Stimulated activated CD4-positive, alpha-beta T cell treated with anti-CD3 and anti-CD28 coated beads, Interleukin-1b, Interleukin-23, amount 100 ng/mL, for 1 hour (primary cell): ENCODE measurements around the gene TMEM140.

Source experiments
- DNase-seq, 2 donors: peaks; one replicate each; pipeline ENCODE4 v3.0.0-alpha.2; 2020; ENCODE audit warnings: low read depth in 2 of 2

The TMEM140 gene

DNA sequence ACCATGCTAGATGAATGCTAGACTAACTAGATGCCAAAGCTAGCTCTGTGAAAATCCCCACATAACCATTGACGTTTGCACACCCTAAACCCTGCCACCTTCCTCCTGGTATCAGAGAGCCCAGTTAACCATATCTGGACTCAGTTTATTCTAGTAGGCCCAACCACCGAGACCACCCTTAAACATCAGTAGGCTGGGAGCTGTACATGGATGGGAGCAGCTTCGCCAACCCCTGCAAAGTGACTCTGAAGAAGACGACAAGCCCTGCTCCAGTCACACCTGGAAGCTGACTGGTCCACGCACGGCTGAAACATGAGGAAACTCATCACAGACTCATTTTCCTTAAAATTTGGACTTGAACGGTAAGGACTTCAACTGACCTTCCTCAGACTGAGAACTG, 27.1 kb downstream of the TMEM140 start:
- DNase-seq, result no peak

GRCh38 chr7:135175931-135176330, 28.1 kb downstream of the TMEM140 start:
- DNase-seq, result no peak

- DNase-seq, result no peak
Measured at GRCh38 chr7:135177028-135177696, 29.3 kb downstream of the TMEM140 start.

DNA sequence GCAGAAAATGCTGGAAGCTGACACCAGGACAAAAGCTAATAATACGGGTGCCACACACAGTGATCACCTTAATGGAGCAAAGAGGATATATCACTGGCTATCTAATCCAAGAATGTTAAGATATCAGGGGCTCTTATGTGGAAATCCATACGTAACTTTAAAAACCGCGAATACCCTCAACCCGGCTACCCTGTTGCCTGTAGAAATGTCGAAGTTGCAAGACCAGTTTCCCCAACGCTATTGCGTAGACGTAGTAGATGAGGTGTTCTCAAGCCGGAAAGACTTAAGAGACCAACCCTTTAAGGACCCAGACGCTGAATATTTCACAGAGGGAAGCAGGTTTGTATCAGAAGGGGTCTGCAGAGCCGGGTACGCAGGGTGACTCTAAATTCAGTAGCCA, 30.5 kb downstream of the TMEM140 start:
- DNase-seq, result no peak

DNA sequence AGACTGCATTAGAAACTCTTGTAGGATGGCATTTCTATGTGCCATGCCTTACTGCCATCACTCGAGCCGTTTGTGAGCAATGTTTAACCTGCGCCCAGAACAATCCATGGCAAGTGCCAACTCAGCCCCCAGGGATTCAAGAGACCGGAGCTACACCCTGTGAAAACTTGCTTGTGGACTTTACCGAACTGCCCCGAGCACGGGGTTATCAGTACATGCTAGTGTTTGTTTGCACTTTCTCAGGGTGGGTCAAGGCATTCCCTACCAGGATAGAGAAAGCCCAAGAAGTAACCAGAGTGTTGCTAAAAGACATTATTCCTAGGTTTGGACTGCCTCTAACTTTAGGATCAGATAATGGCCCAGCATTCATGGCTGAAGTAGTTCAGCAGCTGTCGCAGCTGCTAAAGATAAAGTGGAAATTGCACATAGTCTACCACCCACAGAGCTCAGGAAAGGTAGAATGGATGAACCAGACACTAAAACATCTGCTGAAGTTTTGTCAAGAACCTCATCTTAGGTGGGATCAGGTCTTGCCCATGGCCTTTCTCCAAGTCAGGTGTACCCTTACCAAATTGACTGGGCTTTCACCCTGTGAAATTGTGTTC, 31.6 kb downstream of the TMEM140 start:
- no peak for DNase-seq

DNA sequence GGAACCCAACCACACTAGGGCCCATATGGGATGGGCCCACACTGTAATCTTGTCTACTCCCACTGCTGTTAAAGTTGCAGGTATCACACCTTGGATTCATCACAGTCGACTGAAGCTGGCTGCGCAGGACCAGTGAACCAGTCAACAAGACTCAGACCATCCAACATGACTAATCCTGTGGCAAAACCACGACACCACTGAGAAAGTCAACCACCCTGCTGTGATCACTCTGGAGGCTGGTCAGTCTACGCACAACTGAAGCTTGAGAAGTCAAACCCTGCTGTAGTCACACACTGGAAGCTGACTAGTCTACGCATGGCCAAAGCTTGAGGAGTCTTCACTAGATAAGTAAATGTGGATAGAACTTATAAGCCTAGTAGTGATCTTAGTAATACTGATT, 32.2 kb downstream of the TMEM140 start:
- DNase-seq, result no peak

- DNase-seq, result no peak
Measured at GRCh38 chr7:135181261-135181928, 33.5 kb downstream of the TMEM140 start.

DNA sequence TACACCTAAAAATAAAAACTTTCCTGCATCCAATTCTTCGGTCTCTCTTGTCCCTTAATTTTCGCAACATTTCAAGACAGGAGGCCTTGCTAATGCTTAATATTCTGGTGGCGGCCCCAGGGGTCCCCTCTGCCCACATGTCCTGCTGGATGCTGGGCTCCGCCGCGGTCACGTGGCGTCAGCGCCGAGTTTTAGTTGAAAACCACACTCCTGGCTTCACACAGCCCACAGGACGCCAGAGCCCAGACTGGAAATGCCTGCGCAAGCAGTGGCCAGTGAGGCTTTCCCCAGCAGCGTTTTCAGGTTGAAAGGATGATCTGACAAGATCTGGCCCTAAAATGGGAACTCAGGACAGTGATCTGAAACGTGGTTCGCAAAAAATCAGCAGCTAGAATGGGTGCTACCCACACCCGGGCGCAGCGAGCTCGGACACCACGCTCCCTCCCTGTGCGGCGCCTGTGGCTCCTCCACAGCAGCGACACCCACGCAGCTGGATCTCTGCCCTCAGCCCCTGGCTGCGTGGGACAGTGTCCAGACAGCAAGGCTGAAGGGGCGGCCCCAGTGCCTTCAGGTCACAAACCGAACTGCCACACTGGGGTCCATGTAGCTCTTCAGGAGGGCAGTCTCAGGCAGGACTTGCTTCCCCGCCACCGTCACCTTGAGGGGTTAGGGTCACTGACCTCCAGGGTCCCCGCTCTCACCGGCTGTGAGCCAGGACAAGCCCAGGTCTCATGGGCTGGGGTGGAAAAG, 34.2 kb downstream of the TMEM140 start:
- no peak for DNase-seq

GRCh38 chr7:135183478-135183877, 35.6 kb downstream of the TMEM140 start:
- no peak for DNase-seq

DNA sequence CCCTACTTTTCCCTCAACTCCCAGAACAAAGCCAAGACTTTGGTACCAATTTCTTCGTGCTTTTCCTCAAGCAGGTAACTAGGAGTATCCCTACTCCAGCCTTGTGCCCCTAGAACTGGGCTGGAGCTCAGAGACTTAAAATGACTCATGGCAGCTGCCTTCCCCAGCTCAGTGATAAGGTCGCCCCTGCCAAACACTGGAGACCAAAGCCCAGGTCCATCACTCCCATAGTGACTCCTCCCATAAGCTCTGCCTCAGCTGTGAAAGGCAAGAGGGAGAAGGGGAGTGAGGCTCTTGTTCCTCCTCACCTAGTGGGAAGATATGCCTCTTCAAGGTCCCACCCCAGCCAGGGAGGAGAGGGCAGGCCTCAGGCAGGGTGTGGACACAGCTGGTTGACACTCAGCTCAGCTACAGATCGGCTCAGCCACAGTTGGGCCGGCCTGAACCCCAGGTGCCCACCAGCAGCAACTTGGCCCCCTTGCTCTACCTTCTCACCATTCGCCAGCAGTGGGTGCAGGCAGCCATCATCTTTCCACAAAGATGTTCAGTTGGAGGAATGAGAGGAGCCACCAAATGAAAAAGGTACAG, 36.5 kb downstream of the TMEM140 start:
- DNase-seq, result no peak

GRCh38 chr7:135185471-135186260, 37.8 kb downstream of the TMEM140 start:
- DNase-seq, result no peak

DNA sequence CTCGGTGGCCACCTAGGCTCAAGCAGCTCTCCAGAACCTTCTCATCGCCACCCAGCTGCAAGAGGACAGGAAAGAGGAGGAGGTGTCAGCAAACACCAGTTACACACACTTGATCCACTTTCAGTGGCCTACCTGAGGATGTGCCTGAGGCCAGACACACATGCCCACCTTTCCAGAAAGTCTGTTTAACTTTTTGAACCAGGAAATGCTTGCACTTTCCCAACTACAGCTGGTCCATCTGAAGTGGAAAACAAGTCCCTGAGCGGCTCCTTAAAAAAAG, 38.3 kb downstream of the TMEM140 start:
- no peak for DNase-seq

- no peak for DNase-seq
Measured at GRCh38 chr7:135186841-135187253, 39.0 kb downstream of the TMEM140 start.

- no peak for DNase-seq
Measured at GRCh38 chr7:135188298-135188984, 40.6 kb downstream of the TMEM140 start.

DNA sequence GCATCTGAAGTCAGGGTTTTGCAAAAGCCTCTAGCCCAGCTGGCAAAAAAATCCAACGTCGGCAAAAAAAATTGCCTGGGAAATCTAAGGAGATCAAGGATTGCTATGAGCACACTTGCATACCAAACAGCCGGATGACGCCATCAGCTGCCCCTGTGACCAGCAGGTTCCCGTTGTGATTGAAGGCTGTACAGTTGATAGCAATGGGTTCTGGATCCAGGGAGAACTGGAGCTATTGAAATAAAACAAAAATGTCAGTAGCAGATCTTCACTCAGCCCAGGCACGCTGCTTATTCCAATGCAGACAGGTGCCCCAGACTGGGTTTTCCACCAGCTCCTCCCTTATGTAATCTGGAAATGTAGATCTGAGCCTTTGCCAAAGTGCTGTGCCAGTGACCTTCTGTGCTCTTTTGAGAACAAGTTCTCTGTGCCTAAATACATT, 41.4 kb downstream of the TMEM140 start:
- no peak for DNase-seq

- DNase-seq, result no peak
Measured at GRCh38 chr7:135189961-135190360, 42.1 kb downstream of the TMEM140 start.

DNA sequence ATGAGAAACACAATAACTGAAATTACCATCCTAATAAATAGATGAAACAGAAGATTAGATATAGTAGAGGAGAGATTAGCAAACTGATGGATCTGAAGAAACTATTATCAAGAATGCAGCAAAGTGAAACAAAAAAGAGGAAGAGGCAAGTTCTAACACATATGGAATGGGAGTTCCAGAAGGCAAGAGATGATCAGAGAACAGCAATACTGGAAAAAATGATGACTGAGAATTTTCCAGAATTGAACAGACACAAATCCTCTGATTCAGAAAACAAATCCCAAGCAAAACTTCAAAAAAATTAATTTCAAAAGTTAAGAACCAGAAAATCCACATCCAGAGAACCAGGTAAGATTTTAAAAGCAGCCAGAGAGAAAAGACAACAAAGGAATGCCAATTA, 42.8 kb downstream of the TMEM140 start:
- no peak for DNase-seq

DNA sequence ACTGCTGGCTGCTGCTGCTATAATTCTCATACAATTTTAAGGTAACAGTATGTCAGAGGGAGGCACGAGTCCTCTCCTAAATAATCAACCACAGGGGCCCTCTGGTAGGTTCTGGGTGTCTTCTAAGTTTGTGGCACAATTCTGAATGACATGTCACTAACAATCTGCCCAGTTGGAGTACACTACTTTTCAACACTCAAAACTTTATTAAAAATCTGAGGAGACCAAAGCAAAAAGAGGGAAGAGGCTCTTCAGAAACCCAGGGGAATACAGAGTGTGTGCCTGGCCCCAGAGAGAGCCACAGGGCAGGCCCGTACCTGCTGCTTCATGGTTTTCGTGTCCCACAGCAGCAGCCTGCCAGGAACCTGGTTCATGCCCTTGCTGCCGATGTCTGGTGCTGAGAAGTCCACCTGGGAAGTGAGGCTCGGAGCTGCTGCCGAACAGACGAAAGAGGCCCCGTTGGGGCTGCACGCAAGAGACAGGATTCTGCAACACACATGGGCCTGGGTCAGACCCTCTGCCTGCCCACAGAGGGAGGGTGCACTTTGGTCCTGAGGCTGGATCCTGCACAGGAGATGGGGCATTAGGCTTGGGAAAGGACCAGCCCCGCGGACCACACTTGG, 45.2 kb downstream of the TMEM140 start:
- DNase-seq, result no peak

GRCh38 chr7:135193615-135194081, 45.8 kb downstream of the TMEM140 start:
- DNase-seq, result no peak

DNA sequence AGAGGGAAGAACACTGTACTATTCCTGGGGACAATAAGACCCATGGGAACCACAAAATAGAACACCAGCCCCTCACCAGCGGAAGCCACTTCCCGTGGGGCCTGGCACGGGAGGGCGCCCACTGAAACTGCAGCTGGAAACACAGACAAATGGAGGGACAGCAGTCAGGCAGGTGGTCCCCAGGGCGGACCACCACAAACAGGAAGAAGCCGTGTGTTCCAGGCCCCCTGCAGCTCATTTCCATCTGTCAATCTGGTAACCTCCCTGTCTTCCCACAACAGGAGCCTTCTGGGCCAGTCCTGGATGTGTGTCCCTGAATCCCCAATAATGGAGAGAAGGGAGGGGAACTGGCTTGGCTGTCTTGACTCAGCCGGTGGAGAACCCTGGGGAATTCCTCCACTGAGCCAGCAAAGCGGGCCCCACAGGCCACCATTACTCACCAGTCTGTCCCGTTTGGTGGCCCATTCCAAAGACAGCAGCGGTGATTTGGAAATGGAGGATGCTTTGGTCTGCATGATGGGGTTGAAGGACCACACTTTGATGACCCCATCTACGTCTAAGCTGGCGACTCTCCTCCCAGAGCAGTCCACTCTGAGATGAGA, 46.7 kb downstream of the TMEM140 start:
- DNase-seq, result no peak
